SK-N-SH treated with all-trans-retinoic acid at 6 μM for 48 hours (cell line): ENCODE measurements around the gene PPP1R14D.

Source experiments
- ARNTL ChIP-seq: fragments of 450-650 bp; formaldehyde crosslinking; IDR thresholded peaks from 2 replicates; pipeline ENCODE4 v1.5.0; 2020; ENCODE audit warnings: low read depth, mild to moderate bottlenecking, moderate library complexity, borderline replicate concordance
- TF ChIP-seq, protein P1 (sequence below): fragments of 250-450 bp; sonication (Bioruptor Pico); IDR thresholded peaks from 2 replicates; pipeline ENCODE4 v1.5.1; 2020; ENCODE audit warnings: low read depth, mild to moderate bottlenecking, moderate library complexity

GRCh38 chr15:40846841-40847222 lies 18.3 kb upstream of the PPP1R14D start:
- TF ChIP-seq, protein P1, sequence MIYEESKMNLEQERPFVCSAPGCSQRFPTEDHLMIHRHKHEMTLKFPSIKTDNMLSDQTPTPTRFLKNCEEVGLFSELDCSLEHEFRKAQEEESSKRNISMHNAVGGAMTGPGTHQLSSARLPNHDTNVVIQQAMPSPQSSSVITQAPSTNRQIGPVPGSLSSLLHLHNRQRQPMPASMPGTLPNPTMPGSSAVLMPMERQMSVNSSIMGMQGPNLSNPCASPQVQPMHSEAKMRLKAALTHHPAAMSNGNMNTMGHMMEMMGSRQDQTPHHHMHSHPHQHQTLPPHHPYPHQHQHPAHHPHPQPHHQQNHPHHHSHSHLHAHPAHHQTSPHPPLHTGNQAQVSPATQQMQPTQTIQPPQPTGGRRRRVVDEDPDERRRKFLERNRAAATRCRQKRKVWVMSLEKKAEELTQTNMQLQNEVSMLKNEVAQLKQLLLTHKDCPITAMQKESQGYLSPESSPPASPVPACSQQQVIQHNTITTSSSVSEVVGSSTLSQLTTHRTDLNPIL (CRISPR knock-in tag): no peak
- no peak for TF ChIP-seq ARNTL (CRISPR knock-in tag)
